BJ (cell line): ENCODE data around the gene FAM83B. TPM values are rescaled to one million over a fixed set of nuclear protein-coding genes. Genes with fewer than 3 reads are reported as not detected.

Experiments used
- CTCF ChIA-PET: fragments of 350-600 bp; formaldehyde crosslinking; extraction: SDS; loops from one replicate; lab custom pipeline; 2021; ENCODE audit warnings: antibody characterized with exemption, inconsistent platforms; lab: Yijun Ruan, JAX
- POLR2A ChIA-PET: fragments of 300-600 bp; sonication (Branson Sonifier 250); formaldehyde crosslinking; extraction: SDS; loops from one replicate; lab custom pipeline; 2021; ENCODE audit warnings: antibody characterized with exemption; lab: Charles Lee
- DNase-seq: peaks from one replicate; pipeline ENCODE4 v3.0.0-alpha.2; 2011; ENCODE audit warnings: low read depth
- H3K27me3 ChIP-seq: 2 replicates; pipeline ENCODE4 v1.6.0; 2011; ENCODE audit warnings: low read length; ENCODE audit not compliant: control insufficient read depth, insufficient read depth
- H3K36me3 ChIP-seq: 2 replicates; pipeline ENCODE4 v1.5.1; 2011; ENCODE audit warnings: low read length; ENCODE audit not compliant: control insufficient read depth, insufficient read depth
- H3K4me3 ChIP-seq: 2 replicates; pipeline ENCODE4 v1.5.1; 2011; ENCODE audit warnings: low read depth, mild to moderate bottlenecking, control low read depth, low read length
- CTCF ChIP-seq: IDR thresholded peaks from 2 replicates; pipeline ENCODE4 v1.5.1; 2011; ENCODE audit warnings: low read depth, mild to moderate bottlenecking, control low read depth, inconsistent platforms, low read length, moderate library complexity; ENCODE audit not compliant: insufficient read depth
- polyA plus RNA-seq: library from polyadenylated mRNA; depleted of rRNA; stranded (reverse); fragments of >200 nt; gene quantifications from 2 replicates; pipeline ENCODE4 v1.2.3, GENCODE V29; 2011

The FAM83B gene
- polyA plus RNA-seq, 1 experiment, result not detected

- TF ChIP-seq CTCF, result no peak
- CTCF ChIA-PET, result no interaction called here
- Histone ChIP-seq H3K4me3 (no peak overlapping the region), H3K36me3 (no peaks in the 10 kb centered on the region), H3K27me3 (no peaks in the 10 kb centered on the region)
- POLR2A ChIA-PET, result no interaction called here
- no peak for DNase-seq
These were observed 27.0 kb downstream of the FAM83B start for GRCh38 chr6:54873599-54873998.

DNA sequence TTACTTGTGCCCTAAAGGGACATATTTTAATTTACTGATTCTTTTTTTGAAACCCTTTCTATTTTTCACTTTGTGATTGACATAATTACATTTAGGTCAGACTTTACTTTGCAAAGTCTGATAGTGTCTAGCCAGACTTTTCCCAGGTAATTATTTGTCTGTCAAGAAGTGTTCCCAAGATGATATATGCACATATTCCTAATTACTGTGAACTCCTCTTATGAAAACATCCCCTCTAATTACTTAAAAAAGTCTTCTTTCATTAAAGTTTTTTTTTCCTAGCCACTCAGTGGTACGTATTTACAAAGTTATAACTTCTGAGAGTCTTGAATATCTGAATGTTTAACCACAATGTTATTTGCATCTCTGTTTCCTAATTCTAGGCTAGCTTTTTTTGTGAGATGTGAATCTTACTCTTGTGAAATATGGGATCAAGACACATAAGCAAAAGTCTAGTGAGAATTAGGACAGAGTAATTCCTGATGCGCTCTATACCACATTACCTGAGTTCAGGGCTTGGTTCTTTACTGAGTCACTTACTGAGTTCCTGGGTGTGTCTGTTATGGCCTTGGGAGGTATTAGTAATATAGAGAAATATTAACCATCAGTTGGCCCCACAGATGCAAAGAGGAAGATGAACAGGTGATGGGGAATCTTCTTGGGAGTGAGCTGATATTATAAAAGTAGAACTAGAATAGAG, 27.9 kb downstream of the FAM83B start:
- Histone ChIP-seq H3K36me3 (no peaks in the 10 kb centered on the region), H3K4me3 (no peak overlapping the region), H3K27me3 (no peaks in the 10 kb centered on the region)
- TF ChIP-seq CTCF, result no peak
- no peak for DNase-seq
- ChIA-PET CTCF (no interaction called here), POLR2A (no interaction called here)

DNA sequence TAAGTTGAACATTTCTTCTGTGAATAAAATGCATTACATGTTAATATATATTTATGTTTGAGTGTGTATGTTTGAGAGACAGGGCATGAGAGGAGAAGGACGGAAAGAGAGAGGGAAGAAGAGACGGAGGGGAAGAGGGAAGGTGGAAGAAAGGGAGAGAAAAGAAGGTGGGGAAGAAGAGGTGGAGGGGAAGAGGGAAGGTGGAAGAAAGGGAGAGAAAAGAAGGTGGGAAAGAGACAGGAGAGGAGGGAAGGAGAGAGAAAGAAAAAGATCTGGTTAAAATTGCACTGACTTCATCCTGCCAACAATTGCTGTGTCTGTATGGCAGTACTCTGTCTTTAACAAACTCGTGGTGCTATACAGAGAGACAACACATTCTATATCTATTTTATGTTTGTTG, 29.0 kb downstream of the FAM83B start:
- no peak overlapping the region for H3K4me3 ChIP-seq
- H3K36me3 ChIP-seq, result no peaks in the 10 kb centered on the region
- CTCF ChIA-PET, result no interaction called here
- TF ChIP-seq CTCF, result no peak
- DNase-seq, result no peak
- POLR2A ChIA-PET, result no interaction called here
- H3K27me3 ChIP-seq, result no peaks in the 10 kb centered on the region

DNA sequence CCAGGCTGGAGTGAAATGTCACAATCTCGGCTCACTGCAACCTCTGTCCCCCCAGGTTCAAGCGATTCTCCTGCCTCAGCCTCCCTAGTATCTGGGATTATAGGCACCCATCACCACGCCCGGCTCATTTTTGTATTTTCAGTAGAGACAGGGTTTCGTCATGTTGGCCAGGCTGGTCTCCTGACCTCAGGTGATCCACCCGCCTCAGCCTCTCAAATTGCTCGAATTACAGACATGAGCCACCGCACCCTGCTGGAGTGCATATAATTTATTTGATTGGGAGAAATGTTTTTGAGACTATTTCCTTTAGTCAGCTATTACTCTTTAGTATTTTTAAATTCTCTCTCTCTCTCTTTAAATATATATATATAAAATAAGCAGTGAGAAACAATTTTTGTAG, 29.8 kb downstream of the FAM83B start:
- Histone ChIP-seq H3K27me3 (no peaks in the 10 kb centered on the region), H3K36me3 (no peaks in the 10 kb centered on the region), H3K4me3 (no peak overlapping the region)
- POLR2A ChIA-PET, result no interaction called here
- no peak for TF ChIP-seq CTCF
- CTCF ChIA-PET, result no interaction called here
- DNase-seq, result no peak

GRCh38 chr6:54876871-54877270, 30.3 kb downstream of the FAM83B start:
- no peak for DNase-seq
- POLR2A ChIA-PET, result no interaction called here
- H3K27me3 ChIP-seq, result no peaks in the 10 kb centered on the region
- CTCF ChIA-PET, result no interaction called here
- H3K4me3 ChIP-seq, result no peak overlapping the region
- H3K36me3 ChIP-seq, result no peaks in the 10 kb centered on the region
- TF ChIP-seq CTCF, result no peak
